ENCODE measurements around the gene CBX7. TPM values are rescaled to one million over a fixed set of nuclear protein-coding genes. Genes with fewer than 3 reads are reported as not detected.

CBX7 gene
- total RNA-seq, 2 experiments from 2014 or later: 11.9 to 19.6 TPM

- DNase-seq (ENCODE audit: low spot score): no peak
- CTCF ChIA-PET (ENCODE audit: unreplicated experiment): interaction anchor here (0.6 kb wide), 1 partner anchor 84 kb away, joined by 7 read pairs; no protein-coding TSS in a partner anchor
- H3K4me1 ChIP-seq (ENCODE audit: insufficient read depth, low read length, poor library complexity, severe bottlenecking): peaks cover 38% of the 10 kb centered on the region
- no peaks in the 10 kb centered on the region for H3K79me2 ChIP-seq (ENCODE audit: insufficient read depth, low read depth, low read length)
- intact Hi-C loops (cut with micrococcal nuclease; ENCODE audit: unreplicated experiment): no loop called here
- H3K9me3 ChIP-seq (ENCODE audit: low read length): no peaks in the 10 kb centered on the region
- H4K20me1 ChIP-seq (ENCODE audit: insufficient read depth, low read length): no peaks in the 10 kb centered on the region
- H2AFZ ChIP-seq (ENCODE audit: low read length): peak overlapping the region; percentile 73; the same call in 1 of the 2 replicates
- POLR2A ChIA-PET: interaction anchor here (0.6 to 1.2 kb wide), 3 partner anchors 12 to 97 kb away, joined by 3 to 6 read pairs (median 5); no protein-coding TSS in a partner anchor
- TF ChIP-seq CTCF (conservative IDR thresholded peaks at IDR 0.05; ENCODE audit: low read length): no peak
- TF ChIP-seq EZH2phosphoT487 (IDR thresholded peaks at IDR 0.05; ENCODE audit: borderline replicate concordance, low read depth, low read length): no peak
- H3K9me2 ChIP-seq (ENCODE audit: insufficient read depth, low read length): no peaks in the 10 kb centered on the region
- H3K27ac ChIP-seq (ENCODE audit: low read depth, low read length, poor library complexity, severe bottlenecking): no peak overlapping the region
- no peak overlapping the region for H3K4me3 ChIP-seq (ENCODE audit: low read depth, low read length, poor library complexity, severe bottlenecking)
- no peaks in the 10 kb centered on the region for H3K36me3 ChIP-seq (ENCODE audit: insufficient read depth, low read length)
- no peak overlapping the region for H3K4me2 ChIP-seq (ENCODE audit: low read length)
- no TSS peak for BruUV-seq (replicated peaks)
Measured at GRCh38 chr22:39098576-39098975, 53.9 kb downstream of the CBX7 start.

DNA sequence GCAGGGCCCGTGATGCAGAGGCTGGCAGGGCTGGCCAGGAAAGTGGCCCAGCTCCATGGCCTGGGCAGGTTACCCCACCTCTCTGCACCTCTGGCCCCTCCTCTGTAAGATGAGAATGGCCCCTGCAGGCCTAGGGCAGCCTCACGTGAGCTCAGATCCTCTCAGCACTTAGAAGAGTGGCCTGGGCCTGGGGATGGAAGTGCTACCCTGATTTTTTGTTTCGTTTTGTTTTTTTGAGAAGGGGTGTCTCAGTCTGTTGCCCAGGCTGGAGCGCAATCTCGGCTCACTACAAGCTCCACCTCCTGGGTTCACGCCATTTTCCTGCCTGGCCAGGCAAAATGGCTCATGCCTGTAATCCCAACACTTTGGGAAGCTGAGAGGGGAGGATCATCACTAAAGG is 54.5 kb downstream of the CBX7 start:
- BruUV-seq (replicated peaks): no TSS peak
- Histone ChIP-seq H3K4me1 (ENCODE audit: insufficient read depth, low read length, poor library complexity, severe bottlenecking) (peaks cover 39% of the 10 kb centered on the region), H3K4me3 (ENCODE audit: low read depth, low read length, poor library complexity, severe bottlenecking) (no peak overlapping the region), H3K9me2 (ENCODE audit: insufficient read depth, low read length) (no peaks in the 10 kb centered on the region), H3K79me2 (ENCODE audit: insufficient read depth, low read depth, low read length) (no peaks in the 10 kb centered on the region), H3K4me2 (ENCODE audit: low read length) (peak overlapping the region; percentile 21; the same call in 1 of the 2 replicates), H3K9me3 (ENCODE audit: low read length) (no peaks in the 10 kb centered on the region), H3K36me3 (ENCODE audit: insufficient read depth, low read length) (no peaks in the 10 kb centered on the region), H3K27ac (ENCODE audit: low read depth, low read length, poor library complexity, severe bottlenecking) (no peak overlapping the region), H2AFZ (ENCODE audit: low read length) (peak overlapping the region; percentile 73; the same call in 1 of the 2 replicates), H4K20me1 (ENCODE audit: insufficient read depth, low read length) (no peaks in the 10 kb centered on the region)
- peak; percentile 30 for DNase-seq (ENCODE audit: low spot score)
- TF ChIP-seq CTCF (conservative IDR thresholded peaks at IDR 0.05; ENCODE audit: low read length): no peak
- TF ChIP-seq EZH2phosphoT487 (IDR thresholded peaks at IDR 0.05; ENCODE audit: borderline replicate concordance, low read depth, low read length): no peak
- intact Hi-C loops (cut with micrococcal nuclease; ENCODE audit: unreplicated experiment): no loop called here
- CTCF ChIA-PET (ENCODE audit: unreplicated experiment): no interaction called here
- POLR2A ChIA-PET: interaction anchor here (0.6 to 1.2 kb wide), 3 partner anchors 12 to 96 kb away, joined by 3 to 6 read pairs (median 5); no protein-coding TSS in a partner anchor

Data from OCI-LY7 (cell line).